Endodermal cell (in vitro differentiated cells): ENCODE data around the gene DTX1. TPM values are rescaled to one million over a fixed set of nuclear protein-coding genes. Genes with fewer than 3 reads are reported as not detected.

Experiments used
- DNase-seq: peaks from one replicate; pipeline ENCODE4 v3.0.0-alpha.2; 2017
- H3K27ac ChIP-seq: 2 replicates; pipeline ENCODE4 v1.5.1; 2013; ENCODE audit warnings: mild to moderate bottlenecking, low read depth, low read length, moderate library complexity
- H3K27me3 ChIP-seq: 2 replicates; pipeline ENCODE4 v1.6.1; 2013; ENCODE audit warnings: mild to moderate bottlenecking, low read length, moderate library complexity; ENCODE audit not compliant: insufficient read depth, control insufficient read depth, poor library complexity, severe bottlenecking
- H3K36me3 ChIP-seq: 2 replicates; pipeline ENCODE4 v1.7.0; 2013; ENCODE audit warnings: mild to moderate bottlenecking, low read length, moderate library complexity; ENCODE audit not compliant: control insufficient read depth, insufficient read depth
- H3K4me1 ChIP-seq: one replicate; pipeline ENCODE4 v1.7.0; 2013; ENCODE audit warnings: low read length; ENCODE audit not compliant: control insufficient read depth, insufficient read depth
- H3K4me3 ChIP-seq: 2 replicates; pipeline ENCODE4 v1.5.1; 2013; ENCODE audit warnings: mild to moderate bottlenecking, low read length, moderate library complexity
- H3K9ac ChIP-seq: 2 replicates; pipeline ENCODE4 v1.6.1; 2013; ENCODE audit warnings: mild to moderate bottlenecking, low read length, moderate library complexity; ENCODE audit not compliant: poor library complexity, severe bottlenecking; ENCODE audit errors: extremely low read depth
- H3K9me3 ChIP-seq: 2 replicates; pipeline ENCODE4 v1.6.1; 2013; ENCODE audit warnings: mild to moderate bottlenecking, low read length, moderate library complexity; ENCODE audit not compliant: control insufficient read depth
- H3K27ac Mint-ChIP-seq: 2 replicates; pipeline ENCODE4 v1.8.0; 2020; ENCODE audit warnings: mixed read lengths
- H3K27me3 Mint-ChIP-seq: 2 replicates; pipeline ENCODE4 v1.8.0; 2021; ENCODE audit warnings: mild to moderate bottlenecking, mixed read lengths; ENCODE audit not compliant: insufficient read depth
- H3K36me3 Mint-ChIP-seq: 2 replicates; pipeline ENCODE4 v1.8.0; 2020; ENCODE audit warnings: low read depth, mixed read lengths
- H3K4me1 Mint-ChIP-seq: 2 replicates; pipeline ENCODE4 v1.8.0; 2020; ENCODE audit warnings: mixed read lengths
- H3K4me3 Mint-ChIP-seq: 2 replicates; pipeline ENCODE4 v1.8.0; 2020; ENCODE audit warnings: mild to moderate bottlenecking, moderate library complexity, mixed read lengths
- H3K9me3 Mint-ChIP-seq: 2 replicates; pipeline ENCODE4 v1.8.0; 2020; ENCODE audit warnings: mild to moderate bottlenecking, mixed read lengths
- WGBS, 2 experiments: methylation state at CpG; one replicate each; pipeline versions ENCODE4 v1.1.5 to v1.1.7; 2013; ENCODE audit warnings: missing lambda C conversion rate in 2 of 2, mixed read lengths in 1 of 2; ENCODE audit not compliant: insufficient coverage in 1 of 2, insufficient read length in 1 of 2; 5-methylcytosine and 5-hydroxymethylcytosine counted together
- total RNA-seq, 2 donors: library from RNA; stranded (reverse); fragmentation: NEBNext Ultra II Directional in 1 of 2; extraction: Animal tissue kit (Norgen Biotek cat#: 25700) in 1 of 2; gene quantifications; 2 replicates in 1 of 2; 3 replicates in 1 of 2; pipeline ENCODE4 v1.2.1, GENCODE V29; 2021
- TF ChIP-seq, protein P1 (sequence below): fragments of 200-600 bp; sonication (generic); conservative IDR thresholded peaks from 2 replicates; pipeline ENCODE4 v1.5.0; 2021; ENCODE audit warnings: antibody characterized with exemption, mild to moderate bottlenecking

The DTX1 gene
- total RNA-seq, 2 donors from 2014 or later: 3.3 to 4.9 TPM

DNA sequence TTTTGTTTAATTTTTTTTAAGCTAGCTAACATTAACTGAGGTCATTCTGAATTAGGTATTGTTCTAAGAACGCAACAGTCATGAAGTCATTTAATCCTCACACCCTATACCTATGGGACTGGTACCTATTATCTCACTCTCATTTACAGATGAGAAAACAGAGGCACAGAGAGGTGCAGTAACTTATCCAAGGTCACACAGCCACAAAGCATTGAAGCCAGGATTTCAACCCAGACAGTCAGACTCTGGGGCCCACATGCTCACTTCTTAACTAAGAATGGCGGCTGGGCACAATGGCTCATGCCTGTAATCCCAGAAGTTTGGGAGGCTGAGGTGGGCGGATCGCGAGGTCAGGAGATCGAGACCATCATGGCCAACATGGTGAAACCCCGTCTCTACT, 15.0 kb upstream of the DTX1 start:
- Histone ChIP-seq H3K9ac (no peak overlapping the region), H3K36me3 (no peaks in the 10 kb centered on the region), H3K9me3 (no peaks in the 10 kb centered on the region), H3K4me3 (no peak overlapping the region), H3K27me3 (peaks cover 27% of the 10 kb centered on the region), H3K4me1 (no peaks in the 10 kb centered on the region), H3K27ac (no peak overlapping the region)
- WGBS, 2 experiments: 63 to 87% methylated on average over 4 to 7 of the region's 7 CpGs
- no peak for DNase-seq
- peaks cover 32% of the 10 kb centered on the region for H3K27me3 Mint-ChIP-seq
- TF ChIP-seq, protein P1, sequence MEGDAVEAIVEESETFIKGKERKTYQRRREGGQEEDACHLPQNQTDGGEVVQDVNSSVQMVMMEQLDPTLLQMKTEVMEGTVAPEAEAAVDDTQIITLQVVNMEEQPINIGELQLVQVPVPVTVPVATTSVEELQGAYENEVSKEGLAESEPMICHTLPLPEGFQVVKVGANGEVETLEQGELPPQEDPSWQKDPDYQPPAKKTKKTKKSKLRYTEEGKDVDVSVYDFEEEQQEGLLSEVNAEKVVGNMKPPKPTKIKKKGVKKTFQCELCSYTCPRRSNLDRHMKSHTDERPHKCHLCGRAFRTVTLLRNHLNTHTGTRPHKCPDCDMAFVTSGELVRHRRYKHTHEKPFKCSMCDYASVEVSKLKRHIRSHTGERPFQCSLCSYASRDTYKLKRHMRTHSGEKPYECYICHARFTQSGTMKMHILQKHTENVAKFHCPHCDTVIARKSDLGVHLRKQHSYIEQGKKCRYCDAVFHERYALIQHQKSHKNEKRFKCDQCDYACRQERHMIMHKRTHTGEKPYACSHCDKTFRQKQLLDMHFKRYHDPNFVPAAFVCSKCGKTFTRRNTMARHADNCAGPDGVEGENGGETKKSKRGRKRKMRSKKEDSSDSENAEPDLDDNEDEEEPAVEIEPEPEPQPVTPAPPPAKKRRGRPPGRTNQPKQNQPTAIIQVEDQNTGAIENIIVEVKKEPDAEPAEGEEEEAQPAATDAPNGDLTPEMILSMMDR: no peak
- no peaks in the 10 kb centered on the region for H3K36me3 Mint-ChIP-seq
- no peak overlapping the region for H3K4me3 Mint-ChIP-seq
- no peak overlapping the region for H3K27ac Mint-ChIP-seq
- H3K9me3 Mint-ChIP-seq: peaks cover 2% of the 10 kb centered on the region
- no peaks in the 10 kb centered on the region for H3K4me1 Mint-ChIP-seq

DNA sequence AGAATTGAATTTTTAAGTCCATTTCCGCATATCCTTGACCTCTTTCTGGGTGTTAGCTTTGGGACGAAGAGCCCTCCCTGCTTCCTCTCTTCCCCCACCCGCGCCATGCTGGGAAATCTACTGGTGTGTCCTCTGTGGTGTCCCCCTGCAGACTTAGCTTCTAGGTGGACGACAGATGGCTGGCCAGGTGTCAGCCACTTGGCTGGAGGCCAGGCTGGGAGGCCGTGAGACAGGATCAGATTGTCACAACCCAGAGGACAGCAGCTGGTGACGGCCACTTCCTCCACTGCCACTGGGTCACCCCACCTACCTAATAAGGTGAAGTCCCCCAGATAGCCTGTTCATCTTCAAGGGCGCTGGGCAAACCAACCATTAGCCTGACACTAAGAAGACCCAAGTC, 13.3 kb upstream of the DTX1 start:
- Histone ChIP-seq H3K9me3 (no peaks in the 10 kb centered on the region), H3K9ac (no peak overlapping the region), H3K27ac (no peak overlapping the region), H3K36me3 (no peaks in the 10 kb centered on the region), H3K4me3 (no peak overlapping the region), H3K4me1 (no peaks in the 10 kb centered on the region), H3K27me3 (peaks cover 39% of the 10 kb centered on the region)
- Mint-ChIP-seq H3K36me3 (no peaks in the 10 kb centered on the region), H3K27ac (no peak overlapping the region), H3K27me3 (peaks cover 44% of the 10 kb centered on the region), H3K4me3 (no peak overlapping the region), H3K9me3 (peaks cover 2% of the 10 kb centered on the region), H3K4me1 (no peaks in the 10 kb centered on the region)
- no peak for DNase-seq
- 90 to 92% methylated on average over 5 to 8 of the region's 8 CpGs for WGBS, 2 experiments
- TF ChIP-seq, protein P1: no peak

DNA sequence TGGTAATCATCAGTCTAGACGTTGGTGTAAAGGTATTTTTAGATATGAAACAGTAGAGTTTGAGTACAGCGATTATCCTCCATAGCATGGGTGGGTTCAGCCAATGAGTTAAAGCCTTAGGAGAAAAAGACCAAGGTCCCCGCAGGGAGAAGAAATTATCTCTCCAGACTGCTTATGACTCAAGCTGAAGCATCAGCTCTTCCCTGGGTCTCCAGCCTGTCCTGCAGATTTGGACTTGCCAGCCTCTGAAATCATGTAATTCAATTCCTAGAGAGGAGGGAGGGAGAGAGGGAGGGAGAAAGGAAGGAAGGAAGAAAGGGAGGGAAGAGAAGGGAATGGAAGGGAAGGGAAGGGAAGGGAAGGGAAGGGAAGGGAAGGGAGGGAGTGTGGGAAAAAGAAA, 12.0 kb upstream of the DTX1 start:
- Mint-ChIP-seq H3K36me3 (no peaks in the 10 kb centered on the region), H3K27me3 (peaks cover 44% of the 10 kb centered on the region)

More for the DNA sequence above, 12.0 kb upstream of the DTX1 start:
- Histone ChIP-seq H3K4me1 (no peaks in the 10 kb centered on the region), H3K27ac (no peak overlapping the region), H3K27me3 (peaks cover 41% of the 10 kb centered on the region), H3K9me3 (no peaks in the 10 kb centered on the region), H3K36me3 (no peaks in the 10 kb centered on the region), H3K9ac (no peak overlapping the region), H3K4me3 (no peak overlapping the region)
- no peak overlapping the region for H3K27ac Mint-ChIP-seq
- no peak for DNase-seq
- H3K4me3 Mint-ChIP-seq: no peak overlapping the region
- 70 to 83% methylated on average over 3 of the region's 3 CpGs for WGBS, 2 experiments
- H3K9me3 Mint-ChIP-seq: peaks cover 2% of the 10 kb centered on the region
- H3K4me1 Mint-ChIP-seq: no peaks in the 10 kb centered on the region
- TF ChIP-seq, protein P1: no peak
